ENCODE measurements around the gene NUB1.

The NUB1 gene

GRCh38 chr7:151399906-151400305, 58.3 kb downstream of the NUB1 start:
- Histone ChIP-seq H3K36me3 (ENCODE audit: control insufficient read depth, insufficient read depth, low read length) (peaks cover 7% of the 10 kb centered on the region; the same call in 1 of the 2 replicates), H3K27ac (ENCODE audit: low read depth, low read length) (no peak overlapping the region), H3K4me3 (ENCODE audit: low read depth, low read length) (no peak overlapping the region), H3K4me1 (ENCODE audit: control insufficient read depth, insufficient read depth, low read length) (peaks cover 11% of the 10 kb centered on the region; the same call in 1 of the 2 replicates), H3K9ac (ENCODE audit: low read depth, low read length) (no peak overlapping the region), H3K9me3 (ENCODE audit: control insufficient read depth, insufficient read depth, low read length) (no peaks in the 10 kb centered on the region), H3K27me3 (ENCODE audit: control insufficient read depth, insufficient read depth, low read length) (no peaks in the 10 kb centered on the region)

DNA sequence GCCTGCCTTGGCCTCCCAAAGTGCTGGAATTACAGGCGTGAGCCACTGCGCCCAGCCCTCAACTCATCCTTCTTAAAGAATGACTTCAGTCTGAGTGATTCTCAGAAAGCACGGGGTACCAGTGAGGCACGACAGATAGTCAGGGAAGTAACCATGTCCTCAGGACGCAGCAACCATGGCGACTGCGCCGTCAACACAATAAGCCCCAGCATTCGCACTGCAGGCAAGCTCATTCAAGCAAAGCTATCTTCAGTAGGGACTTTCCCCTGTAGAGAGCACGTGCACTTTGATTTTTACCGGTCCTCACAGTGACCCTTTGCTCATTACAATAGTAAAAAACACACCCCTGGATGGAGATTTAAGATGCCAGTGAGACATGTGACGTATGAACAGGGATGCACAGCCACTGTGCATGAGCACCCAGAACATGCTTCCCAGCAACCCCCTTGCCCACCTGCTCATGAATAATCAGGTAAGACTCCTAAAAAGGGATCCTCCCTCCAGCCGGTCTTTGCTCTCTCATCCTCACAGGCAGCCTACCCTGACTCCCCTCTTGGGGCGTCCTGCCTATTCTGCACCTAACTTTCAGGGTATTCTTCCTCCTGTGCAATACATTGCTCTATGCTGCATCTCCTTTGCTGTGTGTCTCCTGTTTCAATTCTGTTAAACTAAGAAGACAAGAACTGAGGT, 59.2 kb downstream of the NUB1 start:
- Histone ChIP-seq H3K9ac (ENCODE audit: low read depth, low read length) (no peak overlapping the region), H3K4me3 (ENCODE audit: low read depth, low read length) (no peak overlapping the region), H3K4me1 (ENCODE audit: control insufficient read depth, insufficient read depth, low read length) (0 out of 2 replicates have a peak, but pooled peaks cover 7% of the 10 kb centered on the region), H3K36me3 (ENCODE audit: control insufficient read depth, insufficient read depth, low read length) (peaks cover 7% of the 10 kb centered on the region; the same call in 1 of the 2 replicates), H3K9me3 (ENCODE audit: control insufficient read depth, insufficient read depth, low read length) (no peaks in the 10 kb centered on the region), H3K27ac (ENCODE audit: low read depth, low read length) (no peak overlapping the region), H3K27me3 (ENCODE audit: control insufficient read depth, insufficient read depth, low read length) (no peaks in the 10 kb centered on the region)

DNA sequence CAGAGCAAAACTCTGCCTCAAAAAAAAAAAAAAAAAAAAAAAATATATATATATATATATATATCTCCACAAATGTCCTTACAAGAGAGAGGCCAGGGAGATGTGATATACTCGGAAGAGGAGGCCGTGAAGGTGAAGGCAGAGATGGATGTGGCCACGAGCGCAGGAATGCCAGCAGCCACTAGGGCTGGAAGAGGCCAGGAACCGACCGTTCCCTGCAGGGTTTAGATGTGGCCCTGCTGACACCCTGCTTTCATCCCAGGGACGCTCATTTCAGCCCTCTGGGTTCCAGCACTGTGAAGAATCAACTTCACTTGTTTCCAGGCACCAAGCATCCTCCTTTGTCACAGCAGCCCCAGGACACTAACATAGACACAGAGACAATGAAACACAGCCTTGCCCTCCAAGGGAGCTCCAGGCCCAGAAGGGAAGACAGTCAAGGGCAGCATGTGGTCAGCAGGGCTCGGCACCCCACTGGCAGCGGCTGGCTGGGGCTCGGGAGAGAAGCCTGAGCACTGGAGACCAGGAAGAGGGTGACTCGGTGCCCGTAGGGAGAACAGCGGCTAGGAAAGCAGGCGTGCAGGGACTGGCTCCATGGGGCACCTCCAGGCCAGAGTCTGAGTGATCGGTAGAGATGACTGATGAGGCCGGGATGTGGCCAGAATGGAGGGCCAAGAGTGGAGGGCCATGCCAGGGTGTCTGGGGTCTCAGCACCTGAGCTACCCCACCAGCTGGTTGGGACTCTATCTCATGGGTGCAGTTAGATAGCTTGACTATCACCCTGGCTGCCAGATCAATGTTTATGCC, 60.6 kb downstream of the NUB1 start:
- H3K9me3 ChIP-seq (ENCODE audit: control insufficient read depth, insufficient read depth, low read length) = no peaks in the 10 kb centered on the region
- no peaks in the 10 kb centered on the region for H3K27me3 ChIP-seq (ENCODE audit: control insufficient read depth, insufficient read depth, low read length)
- H3K4me1 ChIP-seq (ENCODE audit: control insufficient read depth, insufficient read depth, low read length) = 0 out of 2 replicates have a peak, but pooled peaks cover 5% of the 10 kb centered on the region
- H3K27ac ChIP-seq (ENCODE audit: low read depth, low read length) = no peak overlapping the region
- H3K36me3 ChIP-seq (ENCODE audit: control insufficient read depth, insufficient read depth, low read length) = peaks cover 15% of the 10 kb centered on the region; the same call in 1 of the 2 replicates
- H3K4me3 ChIP-seq (ENCODE audit: low read depth, low read length) = no peak overlapping the region
- H3K9ac ChIP-seq (ENCODE audit: low read depth, low read length) = no peak overlapping the region

GRCh38 chr7:151403764-151404163, 62.2 kb downstream of the NUB1 start:
- H3K36me3 ChIP-seq (ENCODE audit: control insufficient read depth, insufficient read depth, low read length) = 0 out of 2 replicates have a peak, but pooled peaks cover 8% of the 10 kb centered on the region
- H3K4me1 ChIP-seq (ENCODE audit: control insufficient read depth, insufficient read depth, low read length) = peaks cover 9% of the 10 kb centered on the region; the same call in 1 of the 2 replicates
- H3K27me3 ChIP-seq (ENCODE audit: control insufficient read depth, insufficient read depth, low read length) = peaks cover 5% of the 10 kb centered on the region
- H3K9me3 ChIP-seq (ENCODE audit: control insufficient read depth, insufficient read depth, low read length) = no peaks in the 10 kb centered on the region
- no peak overlapping the region for H3K27ac ChIP-seq (ENCODE audit: low read depth, low read length)
- no peak overlapping the region for H3K9ac ChIP-seq (ENCODE audit: low read depth, low read length)
- H3K4me3 ChIP-seq (ENCODE audit: low read depth, low read length) = no peak overlapping the region

DNA sequence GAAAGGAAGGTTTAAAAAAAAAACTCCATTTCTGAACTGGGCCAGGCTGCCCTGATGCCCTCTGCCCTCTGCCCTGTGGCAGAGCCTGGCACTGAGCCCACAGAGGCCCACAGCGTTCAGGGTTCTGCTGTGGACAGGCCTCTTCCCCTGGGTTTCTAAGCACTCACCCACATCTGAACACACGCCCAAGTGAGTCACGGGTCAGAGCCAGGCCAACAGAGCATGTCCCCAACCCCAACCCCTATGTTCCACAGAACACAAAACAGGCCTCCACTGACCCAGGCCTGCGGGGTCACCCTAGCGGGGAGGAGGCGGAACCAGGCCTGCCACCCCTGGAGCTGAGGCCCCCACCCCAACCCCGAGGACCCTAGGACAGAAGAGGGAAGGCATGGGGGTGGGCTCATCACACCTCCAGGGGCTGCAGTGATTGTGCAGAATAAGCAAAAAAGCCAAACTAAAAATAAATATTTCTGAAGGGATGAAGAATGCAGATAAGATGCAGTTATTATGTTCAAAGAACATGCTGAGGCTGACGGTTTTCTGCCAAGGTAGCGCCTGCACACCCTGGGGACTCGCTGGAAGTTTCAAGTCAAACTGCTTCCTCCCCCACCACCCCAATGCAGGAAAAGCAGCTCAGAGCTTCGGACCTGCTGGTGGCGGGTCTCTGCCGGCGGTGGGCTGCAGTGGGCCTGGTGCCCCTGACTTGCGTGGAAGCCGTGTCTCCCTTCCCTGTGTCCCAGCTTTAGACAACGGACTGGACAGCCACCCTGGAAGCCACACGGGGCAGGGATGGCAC, 62.8 kb downstream of the NUB1 start:
- no peak overlapping the region for H3K4me3 ChIP-seq (ENCODE audit: low read depth, low read length)
- no peak overlapping the region for H3K9ac ChIP-seq (ENCODE audit: low read depth, low read length)
- peaks cover 9% of the 10 kb centered on the region for H3K27me3 ChIP-seq (ENCODE audit: control insufficient read depth, insufficient read depth, low read length)
- no peak overlapping the region for H3K27ac ChIP-seq (ENCODE audit: low read depth, low read length)
- H3K9me3 ChIP-seq (ENCODE audit: control insufficient read depth, insufficient read depth, low read length) = no peaks in the 10 kb centered on the region
- H3K36me3 ChIP-seq (ENCODE audit: control insufficient read depth, insufficient read depth, low read length) = 0 out of 2 replicates have a peak, but pooled peaks cover 8% of the 10 kb centered on the region
- peaks cover 10% of the 10 kb centered on the region; the same call in 1 of the 2 replicates for H3K4me1 ChIP-seq (ENCODE audit: control insufficient read depth, insufficient read depth, low read length)

GRCh38 chr7:151405056-151405455, 63.4 kb downstream of the NUB1 start:
- Histone ChIP-seq H3K27me3 (ENCODE audit: control insufficient read depth, insufficient read depth, low read length) (peaks cover 12% of the 10 kb centered on the region), H3K27ac (ENCODE audit: low read depth, low read length) (no peak overlapping the region), H3K36me3 (ENCODE audit: control insufficient read depth, insufficient read depth, low read length) (0 out of 2 replicates have a peak, but pooled peaks cover 8% of the 10 kb centered on the region), H3K9me3 (ENCODE audit: control insufficient read depth, insufficient read depth, low read length) (no peaks in the 10 kb centered on the region), H3K4me1 (ENCODE audit: control insufficient read depth, insufficient read depth, low read length) (peaks cover 10% of the 10 kb centered on the region; the same call in 1 of the 2 replicates), H3K9ac (ENCODE audit: low read depth, low read length) (no peak overlapping the region), H3K4me3 (ENCODE audit: low read depth, low read length) (no peak overlapping the region)

- Histone ChIP-seq H3K36me3 (ENCODE audit: control insufficient read depth, insufficient read depth, low read length) (0 out of 2 replicates have a peak, but pooled peaks cover 8% of the 10 kb centered on the region), H3K4me1 (ENCODE audit: control insufficient read depth, insufficient read depth, low read length) (peaks cover 10% of the 10 kb centered on the region; the same call in 1 of the 2 replicates), H3K9me3 (ENCODE audit: control insufficient read depth, insufficient read depth, low read length) (no peaks in the 10 kb centered on the region), H3K27ac (ENCODE audit: low read depth, low read length) (no peak overlapping the region), H3K4me3 (ENCODE audit: low read depth, low read length) (no peak overlapping the region), H3K27me3 (ENCODE audit: control insufficient read depth, insufficient read depth, low read length) (peaks cover 15% of the 10 kb centered on the region), H3K9ac (ENCODE audit: low read depth, low read length) (no peak overlapping the region)
These were observed 64.0 kb downstream of the NUB1 start for GRCh38 chr7:151405588-151405987.

- Histone ChIP-seq H3K27ac (ENCODE audit: low read depth, low read length) (no peak overlapping the region), H3K4me1 (ENCODE audit: control insufficient read depth, insufficient read depth, low read length) (peaks cover 12% of the 10 kb centered on the region), H3K9me3 (ENCODE audit: control insufficient read depth, insufficient read depth, low read length) (no peaks in the 10 kb centered on the region), H3K9ac (ENCODE audit: low read depth, low read length) (no peak overlapping the region), H3K4me3 (ENCODE audit: low read depth, low read length) (no peak overlapping the region), H3K36me3 (ENCODE audit: control insufficient read depth, insufficient read depth, low read length) (0 out of 2 replicates have a peak, but pooled peaks cover 8% of the 10 kb centered on the region), H3K27me3 (ENCODE audit: control insufficient read depth, insufficient read depth, low read length) (peaks cover 21% of the 10 kb centered on the region)
These were observed 64.7 kb downstream of the NUB1 start for GRCh38 chr7:151406051-151406875.

GRCh38 chr7:151406886-151407583, 65.4 kb downstream of the NUB1 start:
- H3K9me3 ChIP-seq (ENCODE audit: control insufficient read depth, insufficient read depth, low read length) = no peaks in the 10 kb centered on the region
- H3K9ac ChIP-seq (ENCODE audit: low read depth, low read length) = no peak overlapping the region
- no peak overlapping the region for H3K27ac ChIP-seq (ENCODE audit: low read depth, low read length)
- no peak overlapping the region for H3K4me3 ChIP-seq (ENCODE audit: low read depth, low read length)
- H3K36me3 ChIP-seq (ENCODE audit: control insufficient read depth, insufficient read depth, low read length) = 0 out of 2 replicates have a peak, but pooled peaks cover 8% of the 10 kb centered on the region
- peaks cover 29% of the 10 kb centered on the region for H3K27me3 ChIP-seq (ENCODE audit: control insufficient read depth, insufficient read depth, low read length)
- peaks cover 19% of the 10 kb centered on the region for H3K4me1 ChIP-seq (ENCODE audit: control insufficient read depth, insufficient read depth, low read length)

Measured in HUES48 (cell line).